DND-41 (cell line): ENCODE data around the gene SLC39A11.

Experiments
- ATAC-seq: fragments of 200-7000 bp; cut with Tn5 transposase; 3 replicates; pipeline ENCODE4 v1.9.1; 2021; ENCODE audit warnings: low read depth; ENCODE audit not compliant: insufficient read depth
- DNase-seq: peaks from one replicate; pipeline ENCODE4 v3.0.0-alpha.2; 2020
- H2AFZ ChIP-seq: 2 replicates; pipeline ENCODE4 v1.6.0; 2012; ENCODE audit warnings: low read depth, low read length
- H3K27ac ChIP-seq: 2 replicates; pipeline ENCODE4 v1.5.1; 2012; ENCODE audit warnings: low read length, inconsistent platforms
- H3K27me3 ChIP-seq: fragments of 200-600 bp; sonication (generic); 2 replicates; pipeline ENCODE4 v1.6.0; 2012; ENCODE audit warnings: low read length, mild to moderate bottlenecking, inconsistent platforms; ENCODE audit not compliant: insufficient read depth, poor library complexity
- H3K36me3 ChIP-seq: 2 replicates; pipeline ENCODE4 v1.5.1; 2012; ENCODE audit warnings: low read length, inconsistent platforms; ENCODE audit not compliant: insufficient read depth
- H3K4me1 ChIP-seq: 2 replicates; pipeline ENCODE4 v1.5.1; 2012; ENCODE audit warnings: mild to moderate bottlenecking, low read length; ENCODE audit not compliant: insufficient read depth
- H3K4me2 ChIP-seq: 2 replicates; pipeline ENCODE4 v1.6.0; 2012; ENCODE audit warnings: mild to moderate bottlenecking, moderate library complexity, low read length, inconsistent platforms; ENCODE audit not compliant: insufficient read depth
- H3K4me3 ChIP-seq, 2 experiments: fragments of 200-600 bp in 1 of 2; shearing (Covaris generic) in 1 of 2; 2 replicates each; pipeline ENCODE4 v1.5.1; 2012 to 2016; ENCODE audit warnings: inconsistent platforms in 2 of 2, low read length in 2 of 2, mild to moderate bottlenecking in 2 of 2, low read depth in 1 of 2, moderate library complexity in 1 of 2
- H3K79me2 ChIP-seq: 2 replicates; pipeline ENCODE4 v1.6.0; 2012; ENCODE audit warnings: low read length, inconsistent platforms; ENCODE audit not compliant: insufficient read depth
- H3K9ac ChIP-seq: 2 replicates; pipeline ENCODE4 v1.6.0; 2012; ENCODE audit warnings: low read depth, mild to moderate bottlenecking, inconsistent platforms, low read length, moderate library complexity
- H3K9me3 ChIP-seq: 2 replicates; pipeline ENCODE4 v1.5.1; 2012; ENCODE audit warnings: low read length, moderate library complexity, mild to moderate bottlenecking, inconsistent platforms; ENCODE audit not compliant: insufficient read depth, severe bottlenecking
- H4K20me1 ChIP-seq: 2 replicates; pipeline ENCODE4 v1.6.0; 2012; ENCODE audit warnings: low read length; ENCODE audit not compliant: insufficient read depth
- CTCF ChIP-seq: IDR thresholded peaks from 2 replicates; pipeline ENCODE4 v1.5.1; 2012; ENCODE audit warnings: borderline replicate concordance, low read length, moderate library complexity, mild to moderate bottlenecking; ENCODE audit not compliant: poor library complexity, severe bottlenecking; ENCODE audit errors: extremely low read depth
- EZH2 ChIP-seq: IDR thresholded peaks from 3 replicates; pipeline ENCODE4 v1.6.1; 2012; ENCODE audit warnings: borderline replicate concordance, low read depth, mild to moderate bottlenecking, moderate library complexity, low read length, inconsistent platforms; ENCODE audit not compliant: severe bottlenecking

Gene SLC39A11

GRCh38 chr17:72952641-72953315, 139.7 kb downstream of the SLC39A11 start:
- DNase-seq, result no peak
- H3K4me3 ChIP-seq, result no peak overlapping the region
- TF ChIP-seq EZH2, result no peak
- no peak for TF ChIP-seq CTCF

DNA sequence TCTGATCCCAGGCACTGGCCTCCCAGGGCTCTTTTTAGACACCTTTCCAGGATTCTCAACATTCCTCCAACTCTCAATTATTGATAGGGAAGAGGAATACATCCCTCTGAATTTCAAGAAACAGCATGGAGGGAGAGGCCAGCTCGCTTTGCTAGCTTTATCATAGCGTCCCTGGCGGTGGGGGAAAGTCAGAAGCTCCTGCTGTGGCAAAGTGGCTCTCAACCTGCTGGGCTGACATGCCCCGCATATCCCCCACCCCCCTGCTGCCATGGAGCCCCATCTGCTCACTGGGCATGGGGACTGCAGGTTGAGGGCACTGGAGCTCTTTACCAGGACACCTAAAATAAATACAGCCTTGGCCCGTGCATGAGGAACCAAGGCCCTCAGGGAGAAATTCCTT, 140.3 kb downstream of the SLC39A11 start:
- ATAC-seq, result no peak
- H3K4me2 ChIP-seq, result no peak overlapping the region
- H3K4me1 ChIP-seq, result no peaks in the 10 kb centered on the region

More at GRCh38 chr17:72952641-72953315, 139.7 kb downstream of the SLC39A11 start:
- no peaks in the 10 kb centered on the region for H3K9me3 ChIP-seq
- no peaks in the 10 kb centered on the region for H3K4me1 ChIP-seq
- no peaks in the 10 kb centered on the region for H3K79me2 ChIP-seq
- no peaks in the 10 kb centered on the region for H3K27me3 ChIP-seq
- no peak overlapping the region for H3K4me2 ChIP-seq
- no peak overlapping the region for H3K27ac ChIP-seq
- H4K20me1 ChIP-seq, result no peaks in the 10 kb centered on the region; the same call in 1 of the 2 replicates
- H3K9ac ChIP-seq, result no peak overlapping the region
- H2AFZ ChIP-seq, result no peak overlapping the region
- no peak for ATAC-seq
- H3K36me3 ChIP-seq, result no peaks in the 10 kb centered on the region

DNA sequence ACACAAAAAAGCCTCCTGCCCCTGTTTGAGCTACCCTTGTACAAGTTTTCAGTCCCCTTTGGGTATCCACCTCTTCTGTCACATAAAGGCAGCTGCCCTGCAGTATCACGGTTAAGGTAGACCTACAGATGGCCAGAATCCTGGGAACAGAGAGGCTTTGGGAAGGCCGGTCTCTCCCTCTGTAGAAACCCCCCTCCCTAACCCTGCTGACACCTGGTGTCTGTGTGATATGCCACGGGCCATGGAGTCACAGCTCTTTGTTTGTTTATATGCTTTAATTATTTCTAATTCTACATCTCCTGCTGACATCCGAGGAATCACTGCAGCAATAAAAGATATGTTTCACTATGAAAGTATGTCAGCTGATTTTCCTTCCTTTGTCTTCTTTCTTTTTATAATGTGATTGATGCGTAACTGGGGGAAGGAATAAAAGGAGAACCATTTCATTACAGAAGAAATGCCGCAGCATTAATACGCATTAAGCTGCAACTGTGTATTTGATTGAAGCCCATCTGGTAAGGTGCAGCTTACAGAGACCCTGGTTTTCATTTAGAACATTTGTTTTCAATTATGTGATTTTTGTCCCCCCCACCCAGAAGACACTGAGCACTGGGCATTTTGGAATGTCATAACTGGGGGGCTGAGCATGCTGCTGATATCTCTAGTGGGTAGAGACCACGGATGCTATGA, 142.1 kb downstream of the SLC39A11 start:
- Histone ChIP-seq H3K27me3 (no peaks in the 10 kb centered on the region), H3K79me2 (no peaks in the 10 kb centered on the region), H2AFZ (no peak overlapping the region), H3K4me2 (no peak overlapping the region), H3K36me3 (no peaks in the 10 kb centered on the region), H3K9me3 (no peaks in the 10 kb centered on the region), H3K9ac (no peak overlapping the region), H3K27ac (no peak overlapping the region), H4K20me1 (no peaks in the 10 kb centered on the region), H3K4me1 (no peaks in the 10 kb centered on the region), H3K4me3 (no peak overlapping the region)
- ATAC-seq (no peak), DNase-seq (no peak)
- TF ChIP-seq EZH2, result no peak
- TF ChIP-seq CTCF, result no peak

More for the DNA sequence above, 140.3 kb downstream of the SLC39A11 start:
- Histone ChIP-seq H2AFZ (no peak overlapping the region), H3K27me3 (no peaks in the 10 kb centered on the region), H3K36me3 (no peaks in the 10 kb centered on the region), H3K9me3 (no peaks in the 10 kb centered on the region), H3K9ac (no peak overlapping the region), H4K20me1 (no peaks in the 10 kb centered on the region; the same call in 1 of the 2 replicates), H3K27ac (no peak overlapping the region), H3K4me3 (no peak overlapping the region), H3K79me2 (no peaks in the 10 kb centered on the region)
- TF ChIP-seq EZH2 (no peak), CTCF (no peak)
- DNase-seq, result no peak
